ENCODE measurements around the gene BHLHA15.
A peak's percentile ranks its signal among the peaks of the same experiment; 100 is the strongest.

Gene BHLHA15

DNA sequence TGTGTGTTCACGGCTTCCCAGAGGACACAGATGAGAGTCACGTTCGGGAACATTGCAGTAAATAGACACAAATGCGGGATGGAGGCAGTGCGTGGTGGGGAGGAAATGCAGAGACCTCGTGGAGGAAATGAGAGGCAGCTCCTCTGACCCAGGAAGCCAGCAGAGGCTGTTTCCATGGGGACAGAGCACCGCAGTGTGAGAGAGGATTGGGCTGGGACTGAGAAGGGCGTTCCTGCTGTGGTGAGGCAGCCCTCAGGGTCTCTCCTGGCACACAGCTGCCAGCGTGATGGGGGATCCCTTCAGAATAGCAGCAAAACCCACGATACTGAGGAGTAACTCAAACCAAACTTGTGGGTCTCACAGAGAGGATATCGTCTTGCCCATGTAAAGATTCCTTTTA is 21.7 kb upstream of the BHLHA15 start:
- no peak for DNase-seq

DNA sequence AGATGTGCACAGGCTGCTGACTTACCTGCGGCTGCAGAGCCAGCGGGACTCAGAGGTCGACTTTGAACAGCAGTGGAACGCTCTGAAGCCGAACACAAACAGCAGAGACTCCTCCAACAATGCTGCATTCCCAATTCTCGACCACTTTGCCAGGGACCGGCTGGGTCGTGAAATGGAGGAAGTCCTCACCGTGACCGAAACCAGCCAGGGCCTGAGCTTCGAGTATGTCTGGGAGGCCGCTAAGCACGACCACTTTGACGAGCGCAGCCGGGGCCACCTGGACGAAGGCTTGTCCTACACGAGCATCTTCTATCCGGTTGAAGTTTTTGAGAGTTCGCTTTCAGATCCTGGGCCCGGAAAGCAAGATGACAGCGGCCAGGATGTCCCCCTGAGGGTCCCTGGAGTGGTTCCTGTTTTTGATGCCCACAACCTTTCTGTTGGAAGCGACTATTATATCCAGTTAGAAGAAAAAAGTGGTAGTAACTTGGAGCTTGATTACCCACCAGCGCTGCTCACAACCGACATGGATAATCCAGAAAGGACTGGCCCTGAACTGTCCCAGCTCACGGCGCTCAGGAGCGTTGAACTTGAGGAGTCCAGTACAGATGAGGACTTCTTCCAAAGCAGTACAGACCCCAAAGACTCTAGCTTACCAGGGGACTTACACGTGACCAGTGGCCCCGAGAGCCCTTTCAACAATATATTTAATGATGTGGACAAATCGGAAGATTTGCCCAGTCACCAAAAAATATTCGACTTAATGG is 19.4 kb upstream of the BHLHA15 start:
- DNase-seq: no peak

- no peak for DNase-seq
Observed at GRCh38 chr7:98192781-98193457, 18.3 kb upstream of the BHLHA15 start.

GRCh38 chr7:98193474-98194180 is 17.6 kb upstream of the BHLHA15 start:
- no peak for DNase-seq

- DNase-seq: no peak
Observed at GRCh38 chr7:98194186-98194585, 17.1 kb upstream of the BHLHA15 start.

DNA sequence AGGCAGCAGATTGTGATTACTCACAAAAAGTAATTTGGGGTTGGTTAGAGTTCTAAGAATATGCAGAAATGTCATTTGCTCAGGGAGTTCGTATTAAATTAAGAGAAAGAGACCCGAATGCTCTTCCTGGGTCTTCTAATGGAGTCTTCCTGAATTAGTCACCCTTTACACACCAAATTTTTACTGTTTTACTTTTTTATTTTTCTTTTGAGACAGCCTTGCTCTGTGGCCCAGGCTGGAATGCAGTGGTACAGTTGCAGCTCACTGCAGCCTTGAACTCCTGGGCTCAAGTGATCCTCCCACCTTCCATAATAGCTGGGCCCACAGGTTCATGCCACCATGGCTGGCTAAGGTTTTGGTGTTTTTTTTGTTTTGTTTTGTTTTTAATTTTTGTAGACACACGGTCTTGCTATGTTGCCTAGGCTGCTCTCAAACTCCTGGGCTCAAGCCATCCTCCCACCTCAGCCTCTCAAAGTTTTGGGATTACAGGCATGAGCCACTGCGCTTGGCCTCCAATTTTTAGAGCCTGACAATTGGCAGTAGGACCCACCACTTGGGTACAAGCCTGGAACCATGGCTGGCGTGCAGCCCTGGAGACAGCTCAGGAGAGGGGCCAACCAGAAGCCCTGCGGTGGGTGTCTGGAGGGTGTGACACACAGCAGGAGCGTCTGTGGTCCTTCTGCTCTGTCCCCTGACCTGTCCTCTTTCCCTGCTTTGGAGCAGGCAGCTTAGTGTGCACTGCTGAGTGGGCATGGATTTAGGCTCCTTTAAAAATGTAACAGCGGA is 16.4 kb upstream of the BHLHA15 start:
- DNase-seq: no peak

DNA sequence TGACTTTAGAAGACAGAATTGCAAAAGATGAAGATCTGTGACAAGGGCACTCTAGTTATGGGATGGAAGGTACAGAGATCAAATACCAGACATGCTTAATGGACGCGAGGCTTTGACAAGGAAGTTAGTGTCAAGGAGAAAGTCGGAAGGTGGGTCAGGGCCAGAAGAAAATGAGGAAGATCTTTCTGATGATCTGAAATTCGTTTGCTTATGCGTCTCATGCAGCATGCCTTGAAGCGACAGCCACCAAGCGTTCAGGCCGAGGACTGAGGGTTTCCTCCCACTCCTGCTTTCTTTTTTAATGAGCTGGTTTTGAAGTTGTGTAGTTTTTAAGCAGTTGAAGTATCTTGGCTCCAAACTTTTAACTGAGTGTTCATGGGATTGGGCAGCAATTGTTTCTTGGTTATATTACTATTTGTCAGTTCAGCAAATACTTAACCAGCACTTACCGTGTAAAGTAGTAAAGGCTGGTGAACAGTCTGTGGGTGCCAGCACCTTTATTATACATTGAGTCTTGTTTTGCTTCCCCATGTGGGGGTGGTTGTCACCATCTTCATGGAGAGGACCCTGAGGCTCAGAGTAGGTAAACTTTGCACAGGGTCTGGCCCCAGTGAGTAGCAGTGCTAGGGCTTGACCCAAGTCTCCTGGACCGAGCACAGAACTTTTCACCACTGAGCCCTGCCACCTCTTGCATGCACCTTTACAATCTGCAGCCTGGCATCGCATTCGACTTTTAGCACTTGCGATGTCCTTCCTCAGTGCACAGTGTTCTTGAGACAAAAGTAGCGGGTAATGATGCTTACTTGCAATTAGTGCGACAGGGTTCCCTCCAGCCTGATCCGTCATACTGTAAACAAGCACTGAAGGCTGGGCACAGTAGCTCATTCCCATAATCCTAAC is 14.3 kb upstream of the BHLHA15 start:
- DNase-seq: no peak

- DNase-seq: no peak
Observed at GRCh38 chr7:98199131-98199530, 12.1 kb upstream of the BHLHA15 start.

GRCh38 chr7:98200364-98200763 is 10.9 kb upstream of the BHLHA15 start:
- no peak for DNase-seq

DNA sequence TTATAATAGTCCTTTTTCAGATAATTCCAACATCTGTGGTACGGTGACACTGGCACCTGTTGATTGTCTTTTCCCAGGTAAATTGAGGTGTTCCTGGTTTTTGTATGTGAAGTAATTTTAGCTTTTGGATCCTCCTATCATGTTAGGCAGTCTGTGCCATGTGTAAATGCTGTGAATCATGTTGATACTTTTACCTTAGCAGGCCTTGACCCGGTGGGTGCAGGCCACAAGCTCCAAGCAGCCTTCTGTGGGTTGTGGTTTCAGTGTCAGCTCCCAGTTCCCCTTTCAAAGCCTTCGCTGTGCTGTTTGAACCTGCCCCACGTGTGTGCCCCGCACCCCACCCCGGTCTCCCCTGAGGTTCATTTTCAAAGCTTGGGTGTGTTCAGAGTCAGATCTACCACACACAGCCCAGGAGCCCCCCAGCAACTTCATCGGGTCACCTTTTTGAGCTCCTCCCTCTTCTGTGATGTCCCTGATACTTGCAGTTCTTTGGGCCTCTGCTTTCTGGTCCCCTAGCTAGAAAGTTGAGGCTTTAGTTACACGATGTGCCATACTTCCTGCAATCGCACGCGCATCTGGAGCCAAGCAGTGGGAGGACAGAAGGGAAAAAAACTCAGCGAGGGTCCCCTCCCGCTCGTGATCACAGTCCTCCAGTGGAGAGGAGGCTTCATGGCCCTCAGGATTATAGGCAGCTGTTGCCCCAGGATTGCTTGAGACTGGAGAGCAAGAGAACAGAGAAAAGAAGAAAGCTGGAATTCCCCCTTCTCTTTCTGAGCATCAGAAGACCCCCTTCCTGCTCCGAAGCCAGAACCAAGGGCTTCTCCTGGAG is 8.7 kb upstream of the BHLHA15 start:
- peak; percentile 35 to 42 for DNase-seq

- DNase-seq: no peak
Observed at GRCh38 chr7:98203261-98203963, 7.8 kb upstream of the BHLHA15 start.

GRCh38 chr7:98203964-98204605 is 7.2 kb upstream of the BHLHA15 start:
- no peak for DNase-seq

- DNase-seq: no peak
Observed at GRCh38 chr7:98204670-98205069, 6.6 kb upstream of the BHLHA15 start.

DNA sequence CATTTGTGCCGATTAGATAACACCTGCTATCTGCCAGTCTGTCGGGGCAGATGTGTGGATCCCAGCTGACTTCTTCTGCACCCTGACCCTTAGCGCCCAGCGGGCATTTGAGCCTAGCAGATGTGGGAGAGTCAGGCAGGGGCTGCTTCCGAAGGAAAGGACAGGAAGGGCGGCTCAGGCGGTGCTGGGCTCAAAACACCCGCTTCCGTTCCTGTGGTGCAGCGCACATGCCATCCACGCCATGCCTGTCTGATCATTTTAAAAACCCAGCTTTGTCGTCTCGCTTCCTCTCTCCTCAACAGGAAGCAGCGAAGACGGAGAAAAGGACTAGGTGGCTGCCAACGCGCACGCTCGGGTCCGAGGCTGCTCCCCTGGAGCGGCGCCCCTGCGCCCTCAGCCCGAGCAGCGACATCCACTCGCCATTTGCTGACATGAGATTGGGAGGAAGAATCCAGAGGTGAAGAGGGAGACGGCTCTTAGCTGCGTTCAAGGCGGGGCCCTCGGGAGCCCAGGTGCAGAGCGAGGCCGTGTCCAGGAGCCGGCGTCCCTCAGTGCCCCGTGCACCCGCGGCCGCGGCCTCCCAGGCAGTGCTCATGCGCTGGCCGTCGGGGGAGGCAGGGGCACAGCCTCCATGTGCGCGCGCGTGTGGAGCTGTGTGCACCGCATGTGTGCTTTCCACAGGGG is 5.9 kb upstream of the BHLHA15 start:
- no peak for DNase-seq

GRCh38 chr7:98206451-98207330 is 4.5 kb upstream of the BHLHA15 start:
- no peak for DNase-seq

- DNase-seq: no peak
Observed at GRCh38 chr7:98209166-98209920, 1.9 kb upstream of the BHLHA15 start.

GRCh38 chr7:98210513-98211220 is 572 bp upstream of the BHLHA15 start:
- DNase-seq: no peak
